ENCODE data around the gene MYL12B.

The MYL12B gene

GRCh38 chr18:3250237-3251107 is 11.5 kb upstream of the MYL12B start:
- CTCF ChIA-PET: no interaction called here
- POLR2A ChIA-PET: interaction anchor here (0.7 to 3.2 kb wide), 4 partner anchors 11 to 343 kb away, joined by 3 to 21 read pairs (median 4); partner anchors contain the start of gene MYL12B
- TF ChIP-seq, protein P1, sequence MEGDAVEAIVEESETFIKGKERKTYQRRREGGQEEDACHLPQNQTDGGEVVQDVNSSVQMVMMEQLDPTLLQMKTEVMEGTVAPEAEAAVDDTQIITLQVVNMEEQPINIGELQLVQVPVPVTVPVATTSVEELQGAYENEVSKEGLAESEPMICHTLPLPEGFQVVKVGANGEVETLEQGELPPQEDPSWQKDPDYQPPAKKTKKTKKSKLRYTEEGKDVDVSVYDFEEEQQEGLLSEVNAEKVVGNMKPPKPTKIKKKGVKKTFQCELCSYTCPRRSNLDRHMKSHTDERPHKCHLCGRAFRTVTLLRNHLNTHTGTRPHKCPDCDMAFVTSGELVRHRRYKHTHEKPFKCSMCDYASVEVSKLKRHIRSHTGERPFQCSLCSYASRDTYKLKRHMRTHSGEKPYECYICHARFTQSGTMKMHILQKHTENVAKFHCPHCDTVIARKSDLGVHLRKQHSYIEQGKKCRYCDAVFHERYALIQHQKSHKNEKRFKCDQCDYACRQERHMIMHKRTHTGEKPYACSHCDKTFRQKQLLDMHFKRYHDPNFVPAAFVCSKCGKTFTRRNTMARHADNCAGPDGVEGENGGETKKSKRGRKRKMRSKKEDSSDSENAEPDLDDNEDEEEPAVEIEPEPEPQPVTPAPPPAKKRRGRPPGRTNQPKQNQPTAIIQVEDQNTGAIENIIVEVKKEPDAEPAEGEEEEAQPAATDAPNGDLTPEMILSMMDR (IDR thresholded peaks at IDR 0.05; ENCODE audit: insufficient read depth, low read length, missing control alignments): no peak
- peak overlapping the region; percentile 36 for H3K4me3 ChIP-seq (ENCODE audit: low read depth, low read length)
- no peak for DNase-seq (ENCODE audit: low read depth, low spot score)

- ChIA-PET POLR2A (interaction anchor here (0.6 to 3.2 kb wide), 6 partner anchors 10 to 543 kb away, joined by 3 to 21 read pairs (median 3); partner anchors contain the start of gene MYL12B), CTCF (no interaction called here)
- H3K4me3 ChIP-seq (ENCODE audit: low read depth, low read length): peak overlapping the region; percentile 10
- DNase-seq (ENCODE audit: low read depth, low spot score): no peak
- TF ChIP-seq, protein P1 (IDR thresholded peaks at IDR 0.05; ENCODE audit: insufficient read depth, low read length, missing control alignments): no peak
These were observed 10.5 kb upstream of the MYL12B start for GRCh38 chr18:3251249-3251962.

DNA sequence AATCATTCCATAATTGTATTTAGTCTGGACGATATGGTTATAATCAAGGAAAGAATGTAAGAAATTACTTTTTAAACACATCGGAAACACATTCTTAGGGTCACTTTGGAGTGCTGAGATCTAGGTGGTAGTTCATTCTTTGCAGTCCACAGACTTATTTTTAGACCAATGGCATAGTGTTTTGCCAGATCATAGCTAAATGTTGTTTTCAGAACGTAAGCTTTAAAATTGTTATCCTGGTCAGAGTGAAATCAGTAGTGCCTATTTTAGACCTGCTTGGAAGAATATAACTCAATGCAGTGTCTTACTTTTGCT is 10.0 kb upstream of the MYL12B start:
- no peak overlapping the region for H3K4me3 ChIP-seq (ENCODE audit: low read depth, low read length)
- TF ChIP-seq, protein P1 (IDR thresholded peaks at IDR 0.05; ENCODE audit: insufficient read depth, low read length, missing control alignments): no peak
- CTCF ChIA-PET: no interaction called here
- POLR2A ChIA-PET: interaction anchor here (0.6 to 3.2 kb wide), 4 partner anchors 9 to 543 kb away, joined by 3 to 21 read pairs (median 3); partner anchors contain the start of gene MYL12B
- peak; percentile 69 for DNase-seq (ENCODE audit: low read depth, low spot score)

- ChIA-PET POLR2A (interaction anchor here (1.2 to 3.2 kb wide), 2 partner anchors 8 to 400 kb away, joined by 3 to 21 read pairs; partner anchors contain the start of gene MYL12B), CTCF (interaction anchor here (1.8 kb wide), 1 partner anchor 413 kb away, joined by 8 read pairs; no protein-coding TSS in a partner anchor)
- no peak for DNase-seq (ENCODE audit: low read depth, low spot score)
- no peak overlapping the region for H3K4me3 ChIP-seq (ENCODE audit: low read depth, low read length)
- TF ChIP-seq, protein P1 (IDR thresholded peaks at IDR 0.05; ENCODE audit: insufficient read depth, low read length, missing control alignments): no peak
These were observed 9.1 kb upstream of the MYL12B start for GRCh38 chr18:3252843-3253242.

- no peak for DNase-seq (ENCODE audit: low read depth, low spot score)
- CTCF ChIA-PET: interaction anchor here (0.8 to 1.8 kb wide), 2 partner anchors 321 to 412 kb away, joined by 3 to 8 read pairs; no protein-coding TSS in a partner anchor
- TF ChIP-seq, protein P1 (IDR thresholded peaks at IDR 0.05; ENCODE audit: insufficient read depth, low read length, missing control alignments): no peak
- no peak overlapping the region for H3K4me3 ChIP-seq (ENCODE audit: low read depth, low read length)
- POLR2A ChIA-PET: no interaction called here
These were observed 7.2 kb upstream of the MYL12B start for GRCh38 chr18:3254725-3255124.

Measured in AG04449 (cell line).